Stimulated activated naive CD4-positive, alpha-beta T cell treated with Interleukin-2 at 50 U/mL for 16 hours (primary cell): ENCODE data around the gene IDH2.

ENCODE experiments used
- DNase-seq: peaks from one replicate; lab custom pipeline; 2025; lab: John Stamatoyannopoulos, UW

The IDH2 gene

DNA sequence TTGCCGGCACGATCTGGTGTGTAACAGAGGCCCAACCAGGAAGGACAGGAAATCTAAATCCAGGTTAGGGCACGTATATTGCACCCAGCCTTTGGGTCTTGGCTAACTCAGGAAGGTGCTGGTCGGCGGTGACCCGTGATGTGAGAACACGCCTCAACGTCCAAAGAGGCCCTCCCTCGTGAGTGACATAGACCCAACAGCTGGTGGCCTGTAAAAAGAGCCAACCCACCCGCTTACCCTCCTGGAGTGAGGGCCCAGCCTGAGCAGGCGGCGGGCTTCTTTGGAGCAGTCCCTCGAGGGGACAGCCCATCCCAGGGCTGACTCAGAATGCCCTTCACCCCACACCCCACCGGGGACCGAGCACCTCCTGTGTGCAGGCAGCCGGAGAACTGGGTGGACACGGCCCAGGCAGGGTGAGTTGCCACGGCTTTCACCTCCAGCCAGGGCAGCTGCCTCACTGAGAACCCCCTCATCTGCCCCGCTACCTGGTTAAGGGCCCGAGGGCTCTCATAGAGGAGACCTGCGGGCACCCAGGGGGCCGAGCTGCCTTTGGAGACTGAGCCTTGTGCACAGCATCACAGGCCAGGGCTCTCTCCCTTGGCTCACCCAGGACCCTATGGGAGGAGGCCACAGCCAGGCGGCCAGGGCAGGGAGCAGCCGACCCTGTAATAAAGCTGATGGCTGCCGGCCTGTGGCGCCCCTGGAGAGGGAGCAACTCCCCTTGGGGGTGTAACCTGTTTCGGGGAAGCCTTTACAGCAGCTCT is 59.3 kb downstream of the IDH2 start:
- no peak for DNase-seq

- no peak for DNase-seq
Measured at GRCh38 chr15:90042356-90042755, 59.9 kb downstream of the IDH2 start.

DNA sequence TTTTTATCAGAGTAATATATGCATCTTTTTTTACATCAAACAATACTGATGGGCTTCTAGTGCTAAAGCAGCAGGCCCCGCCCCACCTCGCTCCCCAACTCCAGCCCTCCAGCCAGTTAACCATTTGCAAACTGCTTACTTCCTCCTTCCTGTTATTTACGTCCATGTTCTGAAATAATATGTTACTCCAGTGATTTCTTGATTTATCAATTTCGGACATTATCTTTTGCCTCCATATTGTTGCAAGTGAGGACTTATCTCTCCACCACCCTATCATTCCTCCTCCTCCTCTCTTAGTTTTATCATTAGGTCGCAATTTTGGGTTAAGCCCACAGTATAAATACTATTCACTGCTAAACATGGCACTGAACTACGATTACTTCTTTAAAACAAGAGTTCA is 61.6 kb downstream of the IDH2 start:
- no peak for DNase-seq

- DNase-seq: no peak
Measured at GRCh38 chr15:90039996-90040395, 62.3 kb downstream of the IDH2 start.

- DNase-seq: no peak
Measured at GRCh38 chr15:90038632-90039095, 63.6 kb downstream of the IDH2 start.

DNA sequence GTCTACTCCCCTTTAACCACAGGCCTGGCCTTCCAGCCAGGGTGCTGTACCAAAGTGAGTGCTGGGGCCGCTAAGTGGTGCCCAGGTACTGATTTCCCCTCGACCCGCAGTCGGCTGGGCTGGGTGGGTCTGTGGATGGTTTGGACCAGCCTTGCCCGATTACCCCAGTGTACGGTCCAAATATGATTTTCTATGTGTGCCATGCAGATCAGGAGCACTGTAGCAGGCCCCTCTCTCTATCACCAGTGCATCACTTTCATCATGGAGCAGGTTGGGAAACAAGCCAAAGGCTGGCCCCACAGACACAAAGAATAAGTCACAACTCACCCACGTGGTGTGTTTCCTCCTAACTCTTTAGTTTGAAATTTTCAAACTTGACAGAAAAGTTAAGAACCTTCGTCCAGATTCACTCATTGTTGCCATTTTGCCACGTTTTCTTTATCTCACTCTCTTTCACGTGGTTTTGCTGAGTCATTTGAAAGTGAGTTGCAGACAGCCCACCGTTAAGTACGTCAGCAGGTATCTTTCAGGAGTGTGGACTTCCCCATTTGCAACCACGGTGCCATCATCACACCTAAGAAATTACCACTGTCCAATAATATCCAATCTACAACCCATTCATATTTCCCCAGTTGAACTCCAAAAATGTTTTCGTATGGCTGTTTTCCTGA is 64.2 kb downstream of the IDH2 start:
- DNase-seq: peak; percentile 50

- DNase-seq: no peak
Measured at GRCh38 chr15:90037511-90037860, 64.8 kb downstream of the IDH2 start.

DNA sequence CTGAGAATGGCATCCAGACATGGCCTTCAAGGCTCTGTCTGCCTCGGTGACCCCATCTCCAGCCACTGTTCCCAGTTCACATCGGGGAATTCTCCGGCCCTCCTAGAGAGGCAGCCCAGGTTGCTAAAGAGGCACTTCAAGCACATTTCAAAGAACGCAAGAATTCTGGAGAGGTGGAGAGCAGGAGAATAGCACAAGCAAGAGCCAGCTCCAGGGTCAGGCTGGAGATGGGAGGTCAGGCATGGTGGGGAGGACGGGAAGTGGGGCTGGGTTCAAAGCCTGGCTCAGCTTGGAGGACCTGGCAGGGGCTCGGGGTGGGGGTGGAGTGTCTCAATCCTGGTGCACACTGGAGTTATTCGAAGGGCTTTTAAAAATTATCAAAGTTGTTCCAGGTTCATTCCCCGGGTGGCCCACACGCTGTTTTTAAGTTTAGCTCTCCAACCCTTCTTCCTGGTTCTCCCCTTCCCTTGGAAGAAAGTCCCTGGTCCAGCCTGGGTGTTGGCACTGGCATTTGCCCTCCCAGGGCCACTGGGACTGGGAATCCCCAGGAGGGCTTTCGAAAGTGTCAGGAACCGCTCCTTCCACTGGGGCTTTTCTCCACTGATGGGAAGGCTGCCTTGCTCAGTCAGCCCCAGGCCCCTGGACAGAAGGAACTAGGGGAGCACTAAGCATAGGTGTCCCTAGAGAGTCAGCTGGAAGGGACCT is 65.3 kb downstream of the IDH2 start:
- no peak for DNase-seq

- no peak for DNase-seq
Measured at GRCh38 chr15:90036343-90036742, 65.9 kb downstream of the IDH2 start.

DNA sequence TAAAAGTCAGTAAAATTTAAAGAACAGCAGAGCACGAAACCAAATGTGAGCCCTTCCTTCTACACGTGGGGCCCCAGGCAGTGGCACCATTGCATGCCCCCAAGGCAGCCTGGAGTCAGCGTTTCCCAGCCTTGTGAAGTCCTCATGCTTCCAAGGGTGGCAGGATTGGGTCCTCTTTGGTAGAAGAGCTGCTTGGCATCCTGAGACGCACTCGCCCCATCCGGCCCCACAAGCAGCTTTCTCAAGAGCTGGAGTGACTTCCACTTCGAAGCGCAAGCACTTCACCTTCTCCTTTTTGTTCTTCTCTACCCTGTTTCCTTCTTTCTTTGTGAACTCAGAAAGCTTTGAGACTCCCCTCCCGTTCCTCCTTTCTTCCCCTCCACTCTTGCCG is 66.4 kb downstream of the IDH2 start:
- no peak for DNase-seq

- DNase-seq: no peak
Measured at GRCh38 chr15:90035095-90035839, 67.0 kb downstream of the IDH2 start.

DNA sequence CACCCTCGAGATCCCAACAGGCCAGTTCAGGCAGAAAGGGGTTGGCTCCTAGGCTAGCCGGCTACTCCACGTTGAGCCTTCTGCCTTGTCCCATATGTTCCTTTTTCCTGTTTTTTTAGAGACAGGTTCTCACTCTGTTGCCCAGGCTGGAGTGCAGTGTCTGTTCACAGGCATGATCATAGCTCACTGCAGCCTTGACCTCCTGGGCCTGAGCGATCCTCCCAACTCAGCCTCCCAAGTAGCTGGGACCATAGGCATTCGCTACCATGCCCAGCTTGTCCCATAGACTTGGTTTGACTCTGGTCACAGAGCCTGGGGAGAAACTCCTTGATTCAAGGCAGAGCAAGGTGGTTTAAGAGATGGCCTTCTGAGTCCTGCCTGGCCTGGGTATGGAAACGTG is 68.8 kb downstream of the IDH2 start:
- DNase-seq: no peak
